Measurements from ENCODE around the gene AMDHD2. TPM values are rescaled to one million over a fixed set of nuclear protein-coding genes. Genes with fewer than 3 reads are reported as not detected.

Gene AMDHD2
- total RNA-seq (22.1 TPM), polyA plus RNA-seq (33.2 TPM)
- long read RNA-seq, donor 1: 0 reads
- long read RNA-seq, donor 2: 0 reads
- long read RNA-seq, donor 3, partial matches to known transcripts: 0 of 5 reads
- long read RNA-seq, donor 3, other reads (novel, unspliced or antisense): 0 of 5 reads
- long read RNA-seq, donor 4, partial matches to known transcripts: 0 of 2 reads
- long read RNA-seq, donor 4, other reads (novel, unspliced or antisense): 0 of 2 reads
- long read RNA-seq, donor 5, transcript AMDHD2-201 (11 exons, 1,459 nt): major isoform, 5 of 8 reads
- long read RNA-seq, donor 5, partial matches to known transcripts: 0 of 8 reads
- long read RNA-seq, donor 5, other reads (novel, unspliced or antisense): 0 of 8 reads
- long read RNA-seq, donor 6, partial matches to known transcripts: 0 of 4 reads
- long read RNA-seq, donor 6, other reads (novel, unspliced or antisense): 0 of 4 reads
- long read RNA-seq, donor 7, partial matches to known transcripts: 0 of 3 reads
- long read RNA-seq, donor 7, other reads (novel, unspliced or antisense): 0 of 3 reads
- long read RNA-seq, donor 8, partial matches to known transcripts: 0 of 1 reads
- long read RNA-seq, donor 8, other reads (novel, unspliced or antisense): 0 of 1 reads
- long read RNA-seq, donor 9, partial matches to known transcripts: 0 of 5 reads
- long read RNA-seq, donor 9, other reads (novel, unspliced or antisense): 0 of 5 reads
- long read RNA-seq, donor 10, partial matches to known transcripts: 0 of 5 reads
- long read RNA-seq, donor 10, other reads (novel, unspliced or antisense): 0 of 5 reads

DNA sequence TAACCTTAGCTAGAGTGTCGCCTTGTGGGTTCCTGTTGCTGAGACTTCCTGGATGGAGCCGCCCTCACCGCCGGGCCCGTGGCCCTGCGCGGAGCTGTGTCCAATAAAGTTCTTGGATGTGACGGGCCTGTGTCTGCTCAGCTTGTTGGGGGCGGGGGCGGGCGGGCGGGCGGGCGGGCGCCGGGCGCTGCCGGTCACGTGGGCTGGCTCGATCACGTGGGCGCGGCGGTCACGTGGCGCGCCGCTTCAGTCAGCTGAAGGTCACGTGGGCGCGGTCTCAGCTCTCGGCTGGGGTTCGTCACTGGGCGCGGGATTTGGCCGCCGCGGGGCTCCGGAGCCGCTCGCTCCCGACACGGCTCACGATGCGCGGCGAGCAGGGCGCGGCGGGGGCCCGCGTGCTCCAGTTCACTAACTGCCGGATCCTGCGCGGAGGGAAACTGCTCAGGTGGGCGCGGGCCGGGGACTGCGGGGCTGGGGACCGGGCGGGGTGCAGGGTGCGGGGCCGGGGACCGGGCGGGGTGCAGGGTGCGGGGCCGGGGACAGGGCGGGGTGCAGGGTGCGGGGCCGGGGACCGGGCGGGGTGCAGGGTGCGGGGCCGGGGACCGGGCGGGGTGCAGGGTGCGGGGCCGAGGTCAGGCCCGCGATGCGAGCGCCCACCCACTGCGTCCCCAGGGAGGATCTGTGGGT is at the start of gene AMDHD2:
Gene AMDHD2, plus strand, starts transcription at position 275 of the 687 bp plus-strand sequence. Its CDS starts 88 bp downstream, at position 363.
- Histone ChIP-seq H3K4me1 (ENCODE audit: control insufficient read depth in 2 of 2, insufficient read depth in 2 of 2, low read length in 2 of 2) (peaks cover 16 to 52% of the 10 kb centered on the region in 2 donors), H3K36me3 (ENCODE audit: control insufficient read depth in 2 of 2, insufficient read depth in 2 of 2, low read length in 1 of 2) (peaks cover 30 to 44% of the 10 kb centered on the region in 2 donors), H3K27ac (ENCODE audit: low read depth in 1 of 2, low read length in 1 of 2) (peak within 1 kb of the TSS; percentile 72 to 86), H3K4me3 (ENCODE audit: low read length in 2 of 2) (peak within 1 kb of the TSS; percentile 58 to 72), H3K9me3 (ENCODE audit: control insufficient read depth in 2 of 2, insufficient read depth in 1 of 2, low read length in 1 of 2) (no peaks in the 10 kb centered on the region), H3K27me3 (ENCODE audit: control insufficient read depth in 2 of 2, insufficient read depth in 1 of 2, low read length in 1 of 2) (no peaks in the 10 kb centered on the region)
- WGBS: under 1% methylated on average over 83 of the region's 83 CpGs
- peak in 8 of 9 donors; percentile 77 to 92 (median 84) for DNase-seq (ENCODE audit: low read depth in 6 of 9, low spot score in 9 of 9)

DNA sequence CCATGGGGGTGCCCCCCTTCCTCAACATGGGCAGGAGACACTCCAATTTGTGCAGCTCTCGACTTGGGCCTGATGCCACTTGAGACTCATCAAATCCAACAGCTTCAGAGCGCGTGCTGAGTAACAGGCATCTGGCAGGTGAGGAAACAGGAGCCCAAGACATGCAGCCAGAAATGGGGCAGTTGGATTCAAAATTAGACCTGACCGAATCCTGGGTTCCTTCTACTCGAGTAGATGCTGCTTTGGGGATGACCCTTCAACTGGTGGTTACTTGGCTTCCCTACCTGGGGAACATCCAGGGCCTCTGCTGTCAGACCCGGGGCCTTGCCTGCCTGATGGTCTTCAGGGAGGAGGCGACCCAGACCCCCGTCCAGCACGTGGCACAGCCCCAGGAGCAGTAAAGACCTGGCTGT is 49.6 kb upstream of the AMDHD2 start:
- DNase-seq (ENCODE audit: low read depth in 6 of 9, low spot score in 9 of 9): peak in 1 of 9 donors; percentile 24
- Histone ChIP-seq H3K9me3 (ENCODE audit: control insufficient read depth in 2 of 2, insufficient read depth in 1 of 2, low read length in 1 of 2) (no peaks in the 10 kb centered on the region), H3K36me3 (ENCODE audit: control insufficient read depth in 2 of 2, insufficient read depth in 2 of 2, low read length in 1 of 2) (no peaks in the 10 kb centered on the region), H3K4me3 (ENCODE audit: low read length in 2 of 2) (peak overlapping the region in 1 of 2 donors; percentile 19), H3K27me3 (ENCODE audit: control insufficient read depth in 2 of 2, insufficient read depth in 1 of 2, low read length in 1 of 2) (peaks cover 80 to 82% of the 10 kb centered on the region in 2 donors), H3K27ac (ENCODE audit: low read depth in 1 of 2, low read length in 1 of 2) (peak overlapping the region in 1 of 2 donors; percentile 8), H3K4me1 (ENCODE audit: control insufficient read depth in 2 of 2, insufficient read depth in 2 of 2, low read length in 2 of 2) (peaks cover 19 to 56% of the 10 kb centered on the region in 2 donors)
- WGBS: 54% methylated on average over 9 of the region's 9 CpGs

DNA sequence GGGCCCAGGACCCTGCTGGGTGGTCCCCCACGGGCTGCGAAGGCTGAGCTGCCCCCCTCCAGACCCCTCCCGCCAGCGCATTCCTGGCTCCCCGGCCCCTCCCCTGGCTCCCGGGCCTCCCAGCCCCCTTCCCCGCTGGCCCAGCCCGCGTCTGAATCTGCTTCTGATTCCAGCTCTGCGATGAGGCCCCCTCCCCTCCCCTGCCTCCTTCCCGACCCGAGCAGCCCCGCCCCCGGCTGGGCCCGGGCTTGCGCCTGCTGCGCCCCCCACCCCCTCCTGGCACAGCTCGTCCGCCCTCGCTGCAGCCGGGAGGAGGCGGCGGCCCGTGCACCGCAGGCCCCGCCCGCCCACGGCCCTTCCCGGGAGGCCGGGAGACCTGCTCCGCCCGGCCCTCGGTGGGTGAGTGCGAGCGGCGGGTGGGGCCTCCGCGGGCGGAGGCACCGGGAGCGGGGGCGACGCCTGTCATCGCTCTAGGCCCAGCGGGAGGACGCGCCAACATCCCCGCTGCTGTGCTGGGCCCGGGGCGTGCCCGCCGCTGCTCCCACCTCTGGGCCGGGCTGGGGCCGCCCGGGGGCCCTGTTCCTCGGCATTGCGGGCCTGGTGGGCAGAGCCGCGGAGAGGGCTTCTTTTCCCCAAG is 49.0 kb upstream of the AMDHD2 start, which contains the start of gene NTN3:
Gene NTN3, plus strand, starts transcription at position 282 of the 637 bp plus-strand sequence. CDS start 405 bp downstream, outside the sequence.
- WGBS: 2% methylated on average over 59 of the region's 59 CpGs
- H3K36me3 ChIP-seq (ENCODE audit: control insufficient read depth in 2 of 2, insufficient read depth in 2 of 2, low read length in 1 of 2): no peaks in the 10 kb centered on the region
- H3K4me3 ChIP-seq (ENCODE audit: low read length in 2 of 2): peak within 1 kb of the TSS in 1 of 2 donors; percentile 19
- peaks cover 85 to 87% of the 10 kb centered on the region in 2 donors for H3K27me3 ChIP-seq (ENCODE audit: control insufficient read depth in 2 of 2, insufficient read depth in 1 of 2, low read length in 1 of 2)
- H3K27ac ChIP-seq (ENCODE audit: low read depth in 1 of 2, low read length in 1 of 2): peak within 1 kb of the TSS in 1 of 2 donors; percentile 8
- H3K9me3 ChIP-seq (ENCODE audit: control insufficient read depth in 2 of 2, insufficient read depth in 1 of 2, low read length in 1 of 2): no peaks in the 10 kb centered on the region
- peaks cover 23 to 61% of the 10 kb centered on the region in 2 donors for H3K4me1 ChIP-seq (ENCODE audit: control insufficient read depth in 2 of 2, insufficient read depth in 2 of 2, low read length in 2 of 2)
- DNase-seq (ENCODE audit: low read depth in 6 of 9, low spot score in 9 of 9): peak in 1 of 9 donors; percentile 26

GRCh38 chr16:2471653-2472487 is 48.3 kb upstream of the AMDHD2 start:
- no peak for DNase-seq (ENCODE audit: low read depth in 6 of 9, low spot score in 9 of 9)
- Histone ChIP-seq H3K27me3 (ENCODE audit: control insufficient read depth in 2 of 2, insufficient read depth in 1 of 2, low read length in 1 of 2) (peaks cover 88 to 90% of the 10 kb centered on the region in 2 donors), H3K4me3 (ENCODE audit: low read length in 2 of 2) (peak overlapping the region in 1 of 2 donors; percentile 19), H3K4me1 (ENCODE audit: control insufficient read depth in 2 of 2, insufficient read depth in 2 of 2, low read length in 2 of 2) (peaks cover 23 to 66% of the 10 kb centered on the region in 2 donors), H3K27ac (ENCODE audit: low read depth in 1 of 2, low read length in 1 of 2) (no peak overlapping the region), H3K9me3 (ENCODE audit: control insufficient read depth in 2 of 2, insufficient read depth in 1 of 2, low read length in 1 of 2) (no peaks in the 10 kb centered on the region), H3K36me3 (ENCODE audit: control insufficient read depth in 2 of 2, insufficient read depth in 2 of 2, low read length in 1 of 2) (no peaks in the 10 kb centered on the region)
- 36% methylated on average over 61 of the region's 61 CpGs for WGBS

GRCh38 chr16:2472488-2472864 is 47.7 kb upstream of the AMDHD2 start:
- Histone ChIP-seq H3K4me3 (ENCODE audit: low read length in 2 of 2) (no peak overlapping the region), H3K27ac (ENCODE audit: low read depth in 1 of 2, low read length in 1 of 2) (no peak overlapping the region), H3K9me3 (ENCODE audit: control insufficient read depth in 2 of 2, insufficient read depth in 1 of 2, low read length in 1 of 2) (no peaks in the 10 kb centered on the region), H3K36me3 (ENCODE audit: control insufficient read depth in 2 of 2, insufficient read depth in 2 of 2, low read length in 1 of 2) (no peaks in the 10 kb centered on the region), H3K27me3 (ENCODE audit: control insufficient read depth in 2 of 2, insufficient read depth in 1 of 2, low read length in 1 of 2) (peaks cover 82 to 85% of the 10 kb centered on the region in 2 donors), H3K4me1 (ENCODE audit: control insufficient read depth in 2 of 2, insufficient read depth in 2 of 2, low read length in 2 of 2) (peaks cover 23 to 60% of the 10 kb centered on the region in 2 donors)
- DNase-seq (ENCODE audit: low read depth in 6 of 9, low spot score in 9 of 9): no peak
- 97% methylated on average over 27 of the region's 27 CpGs for WGBS

DNA sequence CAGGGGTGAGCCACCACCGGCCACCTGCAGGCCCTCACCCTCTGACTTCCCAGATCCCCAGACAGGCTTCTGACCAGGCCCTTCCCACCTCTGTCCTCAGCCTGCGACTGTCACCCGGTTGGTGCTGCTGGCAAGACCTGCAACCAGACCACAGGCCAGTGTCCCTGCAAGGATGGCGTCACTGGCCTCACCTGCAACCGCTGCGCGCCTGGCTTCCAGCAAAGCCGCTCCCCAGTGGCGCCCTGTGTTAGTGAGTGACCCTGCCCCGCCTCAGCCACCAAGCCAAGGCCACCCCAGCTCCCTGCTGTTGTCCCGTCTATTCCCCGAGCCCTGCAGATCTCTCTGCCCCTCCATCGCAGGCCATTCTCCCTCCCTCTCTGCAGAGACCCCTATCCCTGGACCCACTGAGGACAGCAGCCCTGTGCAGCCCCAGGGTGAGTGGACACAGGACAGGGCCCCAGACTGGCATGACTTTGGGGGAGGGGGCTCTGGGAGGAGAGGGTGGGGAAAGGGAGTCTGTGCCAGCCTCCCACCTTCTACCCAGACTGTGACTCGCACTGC is 47.2 kb upstream of the AMDHD2 start:
- Histone ChIP-seq H3K27me3 (ENCODE audit: control insufficient read depth in 2 of 2, insufficient read depth in 1 of 2, low read length in 1 of 2) (peaks cover 78 to 80% of the 10 kb centered on the region in 2 donors), H3K9me3 (ENCODE audit: control insufficient read depth in 2 of 2, insufficient read depth in 1 of 2, low read length in 1 of 2) (no peaks in the 10 kb centered on the region), H3K27ac (ENCODE audit: low read depth in 1 of 2, low read length in 1 of 2) (no peak overlapping the region), H3K4me3 (ENCODE audit: low read length in 2 of 2) (no peak overlapping the region), H3K36me3 (ENCODE audit: control insufficient read depth in 2 of 2, insufficient read depth in 2 of 2, low read length in 1 of 2) (no peaks in the 10 kb centered on the region), H3K4me1 (ENCODE audit: control insufficient read depth in 2 of 2, insufficient read depth in 2 of 2, low read length in 2 of 2) (peaks cover 18 to 60% of the 10 kb centered on the region in 2 donors)
- WGBS: 91% methylated on average over 14 of the region's 14 CpGs
- no peak for DNase-seq (ENCODE audit: low read depth in 6 of 9, low spot score in 9 of 9)

- peaks cover 73 to 75% of the 10 kb centered on the region in 2 donors for H3K27me3 ChIP-seq (ENCODE audit: control insufficient read depth in 2 of 2, insufficient read depth in 1 of 2, low read length in 1 of 2)
- peak in 1 of 9 donors; percentile 27 for DNase-seq (ENCODE audit: low read depth in 6 of 9, low spot score in 9 of 9)
- H3K4me1 ChIP-seq (ENCODE audit: control insufficient read depth in 2 of 2, insufficient read depth in 2 of 2, low read length in 2 of 2): peaks cover 13 to 55% of the 10 kb centered on the region in 2 donors
- WGBS: 3% methylated on average over 49 of the region's 49 CpGs
- H3K36me3 ChIP-seq (ENCODE audit: control insufficient read depth in 2 of 2, insufficient read depth in 2 of 2, low read length in 1 of 2): no peaks in the 10 kb centered on the region
- H3K9me3 ChIP-seq (ENCODE audit: control insufficient read depth in 2 of 2, insufficient read depth in 1 of 2, low read length in 1 of 2): no peaks in the 10 kb centered on the region
- no peak overlapping the region for H3K27ac ChIP-seq (ENCODE audit: low read depth in 1 of 2, low read length in 1 of 2)
- peak overlapping the region in 1 of 2 donors; percentile 83 for H3K4me3 ChIP-seq (ENCODE audit: low read length in 2 of 2)
These were observed 46.7 kb upstream of the AMDHD2 start for GRCh38 chr16:2473446-2473926.
